ENCODE measurements around the gene OR51A2.

DNA sequence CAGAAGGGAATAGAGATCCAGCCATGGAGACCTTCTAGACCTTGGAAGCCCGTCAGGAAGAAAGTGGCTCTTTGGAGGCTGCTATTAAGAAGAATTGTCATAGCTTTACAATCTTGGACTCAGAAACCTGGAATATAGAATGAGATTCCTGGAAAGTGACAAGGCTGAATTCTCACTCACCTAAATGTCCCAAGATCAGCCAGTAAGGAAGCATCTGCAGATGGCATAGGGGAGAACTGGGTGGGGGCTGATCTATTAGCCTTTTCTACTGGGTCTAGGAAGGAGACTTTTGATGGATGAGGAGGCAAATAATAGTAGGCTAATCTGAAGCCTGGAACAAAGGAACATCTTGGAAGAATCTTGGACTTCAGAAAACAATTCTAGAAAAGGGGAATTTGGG lies 31.3 kb downstream of the OR51A2 start, which contains the start of gene OR51G1:
- TF ChIP-seq, protein P1, sequence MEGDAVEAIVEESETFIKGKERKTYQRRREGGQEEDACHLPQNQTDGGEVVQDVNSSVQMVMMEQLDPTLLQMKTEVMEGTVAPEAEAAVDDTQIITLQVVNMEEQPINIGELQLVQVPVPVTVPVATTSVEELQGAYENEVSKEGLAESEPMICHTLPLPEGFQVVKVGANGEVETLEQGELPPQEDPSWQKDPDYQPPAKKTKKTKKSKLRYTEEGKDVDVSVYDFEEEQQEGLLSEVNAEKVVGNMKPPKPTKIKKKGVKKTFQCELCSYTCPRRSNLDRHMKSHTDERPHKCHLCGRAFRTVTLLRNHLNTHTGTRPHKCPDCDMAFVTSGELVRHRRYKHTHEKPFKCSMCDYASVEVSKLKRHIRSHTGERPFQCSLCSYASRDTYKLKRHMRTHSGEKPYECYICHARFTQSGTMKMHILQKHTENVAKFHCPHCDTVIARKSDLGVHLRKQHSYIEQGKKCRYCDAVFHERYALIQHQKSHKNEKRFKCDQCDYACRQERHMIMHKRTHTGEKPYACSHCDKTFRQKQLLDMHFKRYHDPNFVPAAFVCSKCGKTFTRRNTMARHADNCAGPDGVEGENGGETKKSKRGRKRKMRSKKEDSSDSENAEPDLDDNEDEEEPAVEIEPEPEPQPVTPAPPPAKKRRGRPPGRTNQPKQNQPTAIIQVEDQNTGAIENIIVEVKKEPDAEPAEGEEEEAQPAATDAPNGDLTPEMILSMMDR (IDR thresholded peaks at IDR 0.05; ENCODE audit: low read length) = no peak
- no peak for TF ChIP-seq EZH2 (optimal IDR thresholded peaks at IDR 0.05; ENCODE audit: low read depth, low read length)
- TF ChIP-seq EZH2phosphoT487 (IDR thresholded peaks at IDR 0.05; ENCODE audit: low read length) = no peak
